Measurements from ENCODE around the gene ZDHHC5.

ZDHHC5 gene, protein sequence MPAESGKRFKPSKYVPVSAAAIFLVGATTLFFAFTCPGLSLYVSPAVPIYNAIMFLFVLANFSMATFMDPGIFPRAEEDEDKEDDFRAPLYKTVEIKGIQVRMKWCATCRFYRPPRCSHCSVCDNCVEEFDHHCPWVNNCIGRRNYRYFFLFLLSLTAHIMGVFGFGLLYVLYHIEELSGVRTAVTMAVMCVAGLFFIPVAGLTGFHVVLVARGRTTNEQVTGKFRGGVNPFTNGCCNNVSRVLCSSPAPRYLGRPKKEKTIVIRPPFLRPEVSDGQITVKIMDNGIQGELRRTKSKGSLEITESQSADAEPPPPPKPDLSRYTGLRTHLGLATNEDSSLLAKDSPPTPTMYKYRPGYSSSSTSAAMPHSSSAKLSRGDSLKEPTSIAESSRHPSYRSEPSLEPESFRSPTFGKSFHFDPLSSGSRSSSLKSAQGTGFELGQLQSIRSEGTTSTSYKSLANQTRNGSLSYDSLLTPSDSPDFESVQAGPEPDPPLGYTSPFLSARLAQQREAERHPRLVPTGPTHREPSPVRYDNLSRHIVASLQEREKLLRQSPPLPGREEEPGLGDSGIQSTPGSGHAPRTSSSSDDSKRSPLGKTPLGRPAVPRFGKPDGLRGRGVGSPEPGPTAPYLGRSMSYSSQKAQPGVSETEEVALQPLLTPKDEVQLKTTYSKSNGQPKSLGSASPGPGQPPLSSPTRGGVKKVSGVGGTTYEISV

DNA sequence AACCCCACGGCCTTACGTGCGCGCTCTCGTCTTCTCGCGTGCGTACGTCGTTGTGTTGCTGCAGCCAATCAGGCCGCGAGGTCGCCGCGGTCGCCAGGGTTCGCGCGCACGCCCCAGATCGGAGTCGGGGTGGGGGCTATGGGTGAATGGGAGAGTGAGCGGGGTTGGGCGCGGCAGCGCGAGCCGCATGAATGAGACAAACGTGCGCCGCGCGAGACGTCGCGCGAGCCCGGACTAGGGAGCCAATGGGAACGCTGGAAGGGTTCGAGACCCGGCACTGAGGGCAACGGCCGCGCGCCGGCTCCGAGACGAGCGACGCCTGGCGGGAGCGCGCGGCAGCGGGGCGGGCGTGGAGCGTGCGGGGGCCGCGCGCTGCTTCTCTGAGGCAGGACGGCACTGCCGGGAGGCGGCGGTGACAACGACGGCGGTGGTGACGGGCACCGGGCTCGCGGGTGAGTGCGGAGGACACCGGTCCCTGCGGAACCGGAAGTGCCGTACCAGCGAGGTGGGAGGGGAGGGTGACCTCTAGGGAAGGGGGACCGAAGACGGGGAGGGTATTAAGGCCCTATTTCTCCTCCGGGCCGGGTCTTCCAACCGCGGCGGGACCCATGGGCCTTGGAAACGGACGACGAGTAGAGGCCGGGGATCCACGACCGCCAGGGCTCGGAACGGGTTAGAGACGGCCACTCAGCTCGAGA, at the start of gene ZDHHC5:
TSS of gene ZDHHC5 (plus strand) at position 379 of the 698 bp plus-strand sequence. CDS start 4,977 bp downstream, outside the sequence.
- peak within 1 kb of the TSS; percentile 94 for H3K4me3 ChIP-seq (ENCODE audit: control insufficient read depth, low read depth, low read length)
- DNase-seq (ENCODE audit: low read depth): peak; percentile 99
- TF ChIP-seq, protein P1, sequence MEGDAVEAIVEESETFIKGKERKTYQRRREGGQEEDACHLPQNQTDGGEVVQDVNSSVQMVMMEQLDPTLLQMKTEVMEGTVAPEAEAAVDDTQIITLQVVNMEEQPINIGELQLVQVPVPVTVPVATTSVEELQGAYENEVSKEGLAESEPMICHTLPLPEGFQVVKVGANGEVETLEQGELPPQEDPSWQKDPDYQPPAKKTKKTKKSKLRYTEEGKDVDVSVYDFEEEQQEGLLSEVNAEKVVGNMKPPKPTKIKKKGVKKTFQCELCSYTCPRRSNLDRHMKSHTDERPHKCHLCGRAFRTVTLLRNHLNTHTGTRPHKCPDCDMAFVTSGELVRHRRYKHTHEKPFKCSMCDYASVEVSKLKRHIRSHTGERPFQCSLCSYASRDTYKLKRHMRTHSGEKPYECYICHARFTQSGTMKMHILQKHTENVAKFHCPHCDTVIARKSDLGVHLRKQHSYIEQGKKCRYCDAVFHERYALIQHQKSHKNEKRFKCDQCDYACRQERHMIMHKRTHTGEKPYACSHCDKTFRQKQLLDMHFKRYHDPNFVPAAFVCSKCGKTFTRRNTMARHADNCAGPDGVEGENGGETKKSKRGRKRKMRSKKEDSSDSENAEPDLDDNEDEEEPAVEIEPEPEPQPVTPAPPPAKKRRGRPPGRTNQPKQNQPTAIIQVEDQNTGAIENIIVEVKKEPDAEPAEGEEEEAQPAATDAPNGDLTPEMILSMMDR (IDR thresholded peaks at IDR 0.05; ENCODE audit: control insufficient read depth, insufficient read depth, low read depth, low read length, missing control alignments): peak; percentile 6

DNA sequence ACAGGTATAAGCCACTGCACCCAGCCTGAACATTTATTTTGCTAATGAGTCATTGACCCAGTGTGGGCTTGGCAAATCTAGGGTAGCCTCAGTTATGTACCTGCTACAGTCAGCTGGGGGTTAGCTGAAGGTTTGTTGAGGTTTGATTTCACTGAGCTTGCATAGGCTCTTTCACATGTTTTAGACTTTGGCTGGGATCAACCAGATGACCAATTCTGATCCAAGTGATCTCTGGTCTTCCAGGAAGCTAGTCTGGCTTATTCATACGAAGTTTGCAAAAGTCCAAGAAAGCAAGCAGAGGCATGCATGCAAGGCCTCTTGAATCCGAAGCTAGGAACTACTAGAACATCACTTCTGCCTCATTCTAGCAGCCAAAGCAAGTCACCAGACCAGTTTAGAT, 49.5 kb upstream of the ZDHHC5 start:
- TF ChIP-seq, protein P1 (IDR thresholded peaks at IDR 0.05; ENCODE audit: control insufficient read depth, insufficient read depth, low read depth, low read length, missing control alignments): no peak
- no peak for DNase-seq (ENCODE audit: low read depth)
- H3K4me3 ChIP-seq (ENCODE audit: control insufficient read depth, low read depth, low read length): no peak overlapping the region

DNA sequence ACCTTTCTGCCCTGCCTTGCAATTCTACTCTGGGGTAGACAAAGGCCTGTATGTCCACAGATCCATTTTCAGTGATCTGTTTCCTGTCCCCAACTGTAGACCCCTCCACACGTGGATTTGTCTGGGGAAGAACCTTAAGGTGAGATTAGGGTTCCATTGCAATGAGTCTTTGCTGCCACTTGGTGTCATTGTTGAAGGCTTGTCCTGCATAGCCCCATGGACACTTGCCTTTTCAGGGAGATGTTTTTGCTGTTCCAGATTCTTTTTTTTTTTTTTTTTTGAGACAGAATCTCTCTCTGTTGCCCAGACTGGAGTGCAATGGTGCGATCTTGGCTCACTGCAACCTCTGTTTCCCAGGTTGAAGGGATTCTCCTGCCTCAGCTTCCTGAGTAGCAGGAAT, 48.6 kb upstream of the ZDHHC5 start:
- no peak for DNase-seq (ENCODE audit: low read depth)
- no peak overlapping the region for H3K4me3 ChIP-seq (ENCODE audit: control insufficient read depth, low read depth, low read length)
- TF ChIP-seq, protein P1 (IDR thresholded peaks at IDR 0.05; ENCODE audit: control insufficient read depth, insufficient read depth, low read depth, low read length, missing control alignments): no peak

DNA sequence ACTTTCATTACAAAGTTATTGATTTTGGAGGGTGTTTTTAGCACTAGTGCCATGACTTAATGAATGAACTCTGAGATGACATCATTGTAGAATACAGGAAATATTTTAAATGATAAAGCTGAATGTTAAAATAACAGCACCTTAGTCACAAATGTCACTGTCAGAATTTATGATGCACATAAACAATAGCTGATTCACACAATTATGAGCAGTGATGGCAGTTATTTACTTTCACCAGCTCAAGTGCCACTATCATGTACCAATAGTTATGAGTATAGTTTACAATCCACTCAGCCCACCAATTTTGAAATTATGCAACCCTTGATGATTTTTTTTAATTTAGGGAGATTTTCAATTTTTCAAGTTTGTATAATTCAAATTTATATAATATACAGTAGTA, 47.4 kb upstream of the ZDHHC5 start:
- TF ChIP-seq, protein P1 (IDR thresholded peaks at IDR 0.05; ENCODE audit: control insufficient read depth, insufficient read depth, low read depth, low read length, missing control alignments): no peak
- no peak overlapping the region for H3K4me3 ChIP-seq (ENCODE audit: control insufficient read depth, low read depth, low read length)
- DNase-seq (ENCODE audit: low read depth): no peak

DNA sequence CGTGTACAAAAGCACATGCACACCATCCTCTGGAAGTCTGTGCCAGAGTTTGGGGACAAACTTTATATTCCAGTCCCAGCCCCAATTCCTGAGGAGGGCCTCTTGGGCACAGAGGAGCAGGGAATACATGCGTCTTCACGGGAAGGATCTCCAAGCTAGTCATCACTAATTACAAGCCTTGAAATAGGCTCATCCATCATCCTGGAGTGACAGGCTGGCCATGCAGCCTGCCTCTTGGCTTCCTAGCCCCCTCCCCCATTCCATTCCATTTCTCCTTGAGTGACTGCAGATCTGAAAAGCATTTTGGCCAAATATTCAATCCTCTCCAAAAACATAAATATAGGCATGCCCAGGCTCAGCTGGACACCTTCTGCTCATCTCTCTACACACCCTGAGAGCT, 45.7 kb upstream of the ZDHHC5 start:
- no peak for DNase-seq (ENCODE audit: low read depth)
- TF ChIP-seq, protein P1 (IDR thresholded peaks at IDR 0.05; ENCODE audit: control insufficient read depth, insufficient read depth, low read depth, low read length, missing control alignments): no peak

DNA sequence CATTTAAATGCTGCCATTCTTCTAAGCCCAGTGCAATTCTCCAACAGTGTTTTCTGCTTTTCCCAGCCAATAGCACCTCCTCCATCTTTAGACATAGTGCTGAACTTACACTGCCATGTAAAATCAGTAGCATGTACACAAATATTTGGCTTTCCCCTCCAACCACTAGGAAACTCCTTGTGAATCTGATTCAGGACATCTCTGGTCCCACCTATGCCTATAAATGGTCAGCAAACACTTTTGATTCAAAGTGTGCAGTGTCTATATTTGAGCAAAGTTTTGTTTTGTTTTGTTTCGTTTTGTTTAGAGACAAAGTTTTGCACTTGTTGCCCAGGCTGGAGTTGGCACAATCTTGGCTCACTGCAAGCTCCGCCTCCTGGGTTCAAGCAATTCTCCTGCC, 43.0 kb upstream of the ZDHHC5 start:
- TF ChIP-seq, protein P1 (IDR thresholded peaks at IDR 0.05; ENCODE audit: control insufficient read depth, insufficient read depth, low read depth, low read length, missing control alignments): no peak
- H3K4me3 ChIP-seq (ENCODE audit: control insufficient read depth, low read depth, low read length): no peak overlapping the region
- DNase-seq (ENCODE audit: low read depth): no peak

More for the DNA sequence above, 45.7 kb upstream of the ZDHHC5 start:
- H3K4me3 ChIP-seq (ENCODE audit: control insufficient read depth, low read depth, low read length): no peak overlapping the region
